ENCODE results near the gene ACAP2. TPM values are rescaled to one million over a fixed set of nuclear protein-coding genes. Genes with fewer than 3 reads are reported as not detected.
"Not testable (repeated sequence)": the region's sequence is repeated elsewhere in the genome, so short reads cannot be mapped to it uniquely, and the experiment has no call there.

The ACAP2 gene
- total RNA-seq, 4 donors from 2014 or later = 53.5 to 69.8 (median 62.5) TPM

GRCh38 chr3:195291121-195291520 lies 151.7 kb downstream of the ACAP2 start:
- no peaks in the 10 kb centered on the region for H3K27me3 ChIP-seq
- H3K4me1 ChIP-seq = no peaks in the 10 kb centered on the region
- WGBS, 2 donors = 65 to 74% methylated on average over 1 of the region's 1 CpG
- no peak overlapping the region for H3K4me3 ChIP-seq
- TF ChIP-seq CTCF (IDR thresholded peaks at IDR 0.05) = no peak
- TF ChIP-seq EP300 (IDR thresholded peaks at IDR 0.05) = no peak
- H3K36me3 ChIP-seq = peaks cover 0 to 80% (median 0%) of the 10 kb centered on the region in 3 donors
- H3K27ac ChIP-seq = no peak overlapping the region
- no peak for DNase-seq (ENCODE audit: low spot score in 2 of 2)
- H3K9me3 ChIP-seq = no peaks in the 10 kb centered on the region

GRCh38 chr3:195290643-195291042 lies 152.2 kb downstream of the ACAP2 start:
- not testable (repeated sequence) for H3K4me1 ChIP-seq; H3K4me3 ChIP-seq; H3K9me3 ChIP-seq; H3K27me3 ChIP-seq; H3K27ac ChIP-seq; DNase-seq (ENCODE audit: low spot score in 2 of 2)
- peaks cover 0 to 85% (median 0%) of the 10 kb centered on the region in 3 donors for H3K36me3 ChIP-seq
- 93 to 97% methylated on average over 5 of the region's 5 CpGs for WGBS, 2 donors

- Histone ChIP-seq H3K4me1 (no peaks in the 10 kb centered on the region), H3K27ac (no peak overlapping the region), H3K36me3 (peaks cover 0 to 76% (median 0%) of the 10 kb centered on the region in 3 donors), H3K4me3 (no peak overlapping the region), H3K27me3 (no peaks in the 10 kb centered on the region), H3K9me3 (no peaks in the 10 kb centered on the region)
- 62 to 74% methylated on average over 4 of the region's 4 CpGs for WGBS, 2 donors
- DNase-seq (ENCODE audit: low spot score in 2 of 2) = no peak
- TF ChIP-seq EP300 (IDR thresholded peaks at IDR 0.05) (no peak), CTCF (IDR thresholded peaks at IDR 0.05) (no peak), POLR2A (IDR thresholded peaks at IDR 0.05) (no peak)
Measured at GRCh38 chr3:195286115-195286872, 156.5 kb downstream of the ACAP2 start.

- WGBS, 2 donors = 86 to 87% methylated on average over 3 of the region's 3 CpGs
Measured at GRCh38 chr3:195285372-195285771, 157.4 kb downstream of the ACAP2 start.

GRCh38 chr3:195284842-195285241 lies 158.0 kb downstream of the ACAP2 start:
- WGBS, 2 donors = 92 to 93% methylated on average over 3 of the region's 3 CpGs
- Histone ChIP-seq H3K27ac (no peak overlapping the region), H3K9me3 (no peaks in the 10 kb centered on the region), H3K4me1 (no peaks in the 10 kb centered on the region), H3K27me3 (no peaks in the 10 kb centered on the region), H3K36me3 (peaks cover 0 to 63% (median 0%) of the 10 kb centered on the region in 3 donors), H3K4me3 (no peak overlapping the region)
- DNase-seq (ENCODE audit: low spot score in 2 of 2) = no peak
- TF ChIP-seq EP300 (IDR thresholded peaks at IDR 0.05) (no peak), POLR2A (IDR thresholded peaks at IDR 0.05) (no peak), CTCF (IDR thresholded peaks at IDR 0.05) (no peak)

More at GRCh38 chr3:195285372-195285771, 157.4 kb downstream of the ACAP2 start:
- H3K4me1 ChIP-seq = no peaks in the 10 kb centered on the region
- H3K9me3 ChIP-seq = no peaks in the 10 kb centered on the region
- TF ChIP-seq EP300 (IDR thresholded peaks at IDR 0.05) (no peak), POLR2A (IDR thresholded peaks at IDR 0.05) (no peak), CTCF (IDR thresholded peaks at IDR 0.05) (no peak)
- no peak for DNase-seq (ENCODE audit: low spot score in 2 of 2)
- H3K27ac ChIP-seq = no peak overlapping the region
- H3K36me3 ChIP-seq = peaks cover 0 to 68% (median 0%) of the 10 kb centered on the region in 3 donors
- H3K27me3 ChIP-seq = no peaks in the 10 kb centered on the region
- H3K4me3 ChIP-seq = no peak overlapping the region

Data from tibial nerve (tissue), 4 donors.